Body of pancreas (tissue), 4 donors: ENCODE data around the gene RIPOR2.

ENCODE experiments used
- CTCF ChIP-seq, 7 experiments: fragments of 450-650 bp in 4 of 7; fragments of 200-600 bp in 3 of 7; sonication (generic) in 3 of 7; IDR thresholded peaks; one replicate each; pipeline ENCODE4 v1.5.1; 2016 to 2019; ENCODE audit warnings: antibody characterized with exemption in 7 of 7
- POLR2A ChIP-seq, 3 donors: fragments of 450-650 bp; IDR thresholded peaks; one replicate each; pipeline ENCODE4 v1.6.1; 2016; ENCODE audit warnings: antibody characterized with exemption in 3 of 3, mild to moderate bottlenecking in 2 of 3

- TF ChIP-seq CTCF (IDR thresholded peaks at IDR 0.05) = no peak
- no peak for TF ChIP-seq POLR2A (IDR thresholded peaks at IDR 0.05)
These were observed 15.6 kb downstream of the RIPOR2 start for GRCh38 chr6:24920136-24920535.
